HG03457 (cell line): ENCODE results near the gene SERP1.

Experiments
- ATAC-seq: cut with Tn5 transposase; IDR thresholded peaks from one replicate; pipeline ENCODE4 v1.9.1; 2021; ENCODE audit warnings: moderate number of reproducible peaks; ENCODE audit not compliant: unreplicated experiment

Gene SERP1

DNA sequence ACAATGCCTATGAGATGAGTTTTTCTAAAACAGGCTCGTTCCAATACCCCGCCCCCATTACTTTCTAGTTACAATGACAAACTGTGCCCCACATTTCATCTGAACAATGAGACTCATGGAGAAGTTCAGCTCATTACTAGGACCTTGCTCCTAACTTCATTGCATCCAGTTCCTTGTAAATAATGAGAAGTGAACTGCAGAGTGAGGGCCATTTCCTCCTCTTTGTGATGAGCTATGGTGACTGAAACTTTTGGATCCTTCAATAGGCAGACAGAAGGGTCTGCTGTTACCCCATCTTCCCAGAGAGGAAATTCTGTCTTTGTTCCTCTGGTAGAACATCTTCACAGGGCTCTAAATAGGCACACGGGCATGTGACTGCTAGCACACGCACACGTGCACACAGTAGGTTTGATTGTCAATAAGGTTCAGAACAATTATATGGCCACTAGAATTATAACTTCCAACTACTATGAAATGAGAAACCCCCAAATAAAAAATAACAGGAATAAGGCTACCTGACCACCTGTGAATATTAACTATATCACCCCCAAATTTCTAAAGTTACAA, 51.8 kb downstream of the SERP1 start:
- no peak for ATAC-seq
